NK-92 treated with Interleukin-12 subunit alpha and Interleukin-12 subunit beta, amount 100 ng/mL, for 24 hours (cell line): ENCODE data around the gene AADACL2.
"Not testable (repeated sequence)": the region's sequence is repeated elsewhere in the genome, so short reads cannot be mapped to it uniquely, and the experiment has no call there.

Experiments used
- DNase-seq: peaks from one replicate; lab custom pipeline; 2025; lab: John Stamatoyannopoulos, UW

The AADACL2 gene, protein sequence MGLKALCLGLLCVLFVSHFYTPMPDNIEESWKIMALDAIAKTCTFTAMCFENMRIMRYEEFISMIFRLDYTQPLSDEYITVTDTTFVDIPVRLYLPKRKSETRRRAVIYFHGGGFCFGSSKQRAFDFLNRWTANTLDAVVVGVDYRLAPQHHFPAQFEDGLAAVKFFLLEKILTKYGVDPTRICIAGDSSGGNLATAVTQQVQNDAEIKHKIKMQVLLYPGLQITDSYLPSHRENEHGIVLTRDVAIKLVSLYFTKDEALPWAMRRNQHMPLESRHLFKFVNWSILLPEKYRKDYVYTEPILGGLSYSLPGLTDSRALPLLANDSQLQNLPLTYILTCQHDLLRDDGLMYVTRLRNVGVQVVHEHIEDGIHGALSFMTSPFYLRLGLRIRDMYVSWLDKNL

DNA sequence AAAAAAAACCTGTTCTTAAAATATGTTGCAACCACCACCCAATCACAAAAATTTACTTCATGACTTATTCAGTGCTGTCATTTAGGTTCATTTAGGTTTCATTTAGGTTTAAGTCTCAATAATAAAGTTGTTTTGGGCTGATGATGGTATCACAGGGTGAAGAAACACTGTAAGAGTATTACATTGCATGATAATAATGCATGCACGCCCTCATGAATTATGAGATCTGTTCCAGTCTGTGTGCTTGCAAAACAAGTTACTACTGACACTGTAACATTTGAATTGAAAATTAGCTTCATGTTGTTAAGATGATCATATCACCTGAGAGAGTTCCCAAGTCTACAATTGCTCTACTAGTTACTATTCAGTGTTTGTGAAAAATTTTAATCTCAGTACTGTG, at the start of gene AADACL2:
Gene AADACL2, plus strand, starts transcription at position 315 of the 400 bp plus-strand sequence. CDS start 109 bp downstream, outside the sequence.
- DNase-seq: no peak

DNA sequence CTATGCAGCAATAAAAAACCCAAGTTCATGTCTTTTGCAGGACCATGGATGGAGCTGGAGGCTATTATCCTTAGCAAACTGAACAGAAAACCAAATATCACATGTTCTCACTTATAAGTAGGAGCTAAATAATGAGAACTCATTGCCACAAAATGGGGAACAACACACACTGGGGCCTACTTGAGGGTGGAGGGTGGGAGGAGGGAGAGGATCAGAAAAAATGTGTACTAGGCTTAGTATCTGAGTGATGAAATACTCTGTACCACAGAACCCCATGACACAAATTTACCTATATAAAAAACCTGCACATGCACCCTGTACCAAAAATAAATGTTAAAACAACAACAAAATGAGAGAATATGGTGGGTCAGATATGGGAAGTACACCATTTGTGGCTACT, 49.6 kb upstream of the AADACL2 start:
- DNase-seq: no peak

DNA sequence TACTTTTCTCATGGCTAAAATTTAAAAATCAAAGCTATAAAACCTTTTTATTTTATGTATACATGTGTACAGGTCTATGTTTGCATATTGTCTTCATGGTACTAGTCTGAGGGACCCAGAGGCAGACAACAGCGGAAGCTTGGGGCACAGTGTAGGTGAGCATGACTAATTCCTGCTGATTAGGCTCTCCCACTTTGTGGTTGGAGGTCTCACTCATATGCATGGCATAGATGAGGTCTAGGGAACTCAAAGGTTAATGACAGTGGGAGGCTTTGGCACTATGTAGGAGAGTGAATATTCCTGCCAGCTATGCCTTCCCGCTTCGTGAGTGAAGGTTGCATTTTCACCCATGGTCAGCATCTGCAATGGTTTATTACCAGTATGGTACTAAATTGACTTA, 47.5 kb upstream of the AADACL2 start:
- no peak for DNase-seq

DNA sequence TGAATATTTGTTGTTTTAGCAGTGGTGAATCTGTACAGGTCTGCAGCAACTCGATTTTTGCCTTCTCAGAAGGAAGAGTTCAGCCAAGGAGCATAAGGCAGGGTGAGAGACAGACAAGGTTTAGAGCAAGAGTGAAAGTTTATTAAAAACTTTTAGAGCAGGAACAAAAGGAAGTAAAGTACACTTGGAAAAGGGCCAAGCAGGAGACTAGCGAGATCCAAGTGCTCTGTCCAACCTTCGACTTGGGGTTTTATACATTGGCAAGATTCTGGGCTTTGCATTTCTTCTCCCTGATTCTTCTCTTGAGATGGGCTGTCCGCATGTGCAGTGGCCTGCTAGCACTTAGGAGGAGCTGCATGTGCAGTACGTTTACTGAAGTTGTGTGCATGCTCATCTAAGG, 46.7 kb upstream of the AADACL2 start:
- no peak for DNase-seq

DNA sequence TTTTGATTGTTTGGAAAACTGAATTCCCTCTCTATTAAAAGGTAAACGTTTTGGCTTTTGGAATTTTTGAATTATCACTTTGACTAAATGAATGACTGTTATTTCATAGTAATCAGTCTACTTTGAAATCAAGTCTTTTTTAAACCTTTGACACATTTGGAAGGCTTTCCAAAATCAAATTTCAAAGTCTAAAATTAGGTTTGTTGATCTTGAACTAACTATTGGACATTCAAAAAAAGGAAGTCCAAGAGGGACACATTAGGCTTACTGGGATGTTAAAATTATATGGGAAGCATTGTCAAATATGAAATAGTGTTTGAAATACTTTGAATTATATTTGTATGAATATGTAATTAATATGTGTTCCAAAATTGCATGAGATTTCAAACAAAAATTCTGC, 45.2 kb upstream of the AADACL2 start:
- no peak for DNase-seq

DNA sequence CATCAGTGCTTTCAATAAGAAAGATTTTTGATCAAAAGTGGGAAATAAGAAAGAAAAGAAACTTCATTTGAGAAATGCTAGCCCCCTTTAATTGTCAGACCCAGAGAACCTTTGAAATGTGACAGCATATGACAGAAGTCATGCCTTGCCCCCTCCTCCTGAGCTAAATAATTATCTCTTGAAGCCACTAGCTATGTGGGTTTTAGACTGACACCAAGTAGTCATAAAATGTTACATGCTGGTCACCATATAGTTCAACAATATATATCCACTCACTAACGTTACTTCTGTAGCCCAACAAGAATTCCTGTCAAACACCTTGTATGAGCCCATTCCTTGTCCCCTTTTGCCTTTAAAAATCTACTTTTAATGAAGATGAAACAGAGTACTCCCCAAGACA, 43.1 kb upstream of the AADACL2 start:
- no peak for DNase-seq

DNA sequence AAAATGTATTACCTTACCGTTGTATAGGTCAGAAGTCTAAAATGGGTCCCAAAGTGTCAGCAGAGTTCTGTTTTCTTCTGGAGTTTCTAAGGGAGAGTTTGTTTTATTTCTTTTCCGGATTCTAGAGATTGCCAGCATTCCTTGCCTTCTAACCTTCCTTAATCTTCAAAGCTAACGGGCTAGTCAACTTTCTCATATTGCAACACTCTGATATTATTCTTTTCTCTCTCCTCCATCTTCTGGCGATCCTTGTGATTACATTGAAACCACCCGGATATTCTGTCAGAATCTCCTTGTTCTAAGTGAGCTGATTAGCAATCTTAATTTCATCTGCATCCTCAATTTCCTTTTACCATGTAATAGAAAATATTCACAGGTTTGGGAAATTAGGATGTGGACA, 36.2 kb upstream of the AADACL2 start:
- DNase-seq: no peak

DNA sequence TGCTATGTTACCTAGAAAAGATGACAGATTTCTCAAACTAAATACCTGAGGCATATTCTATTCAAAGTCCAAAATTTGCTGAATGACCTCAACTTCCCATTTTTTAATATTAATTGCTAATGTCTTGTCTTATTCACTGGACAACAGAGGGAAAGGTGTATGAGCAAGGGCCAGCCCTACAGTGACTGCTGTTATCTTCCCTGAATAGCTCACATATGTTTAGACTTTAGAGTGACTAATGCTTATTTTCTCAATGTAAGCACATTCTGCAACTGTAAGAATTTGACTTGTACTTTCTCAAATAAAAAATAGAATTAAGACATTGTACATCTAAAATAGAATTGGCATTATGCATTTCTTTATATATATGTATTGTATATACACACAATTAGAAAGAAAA, 26.5 kb upstream of the AADACL2 start:
- DNase-seq: no peak

DNA sequence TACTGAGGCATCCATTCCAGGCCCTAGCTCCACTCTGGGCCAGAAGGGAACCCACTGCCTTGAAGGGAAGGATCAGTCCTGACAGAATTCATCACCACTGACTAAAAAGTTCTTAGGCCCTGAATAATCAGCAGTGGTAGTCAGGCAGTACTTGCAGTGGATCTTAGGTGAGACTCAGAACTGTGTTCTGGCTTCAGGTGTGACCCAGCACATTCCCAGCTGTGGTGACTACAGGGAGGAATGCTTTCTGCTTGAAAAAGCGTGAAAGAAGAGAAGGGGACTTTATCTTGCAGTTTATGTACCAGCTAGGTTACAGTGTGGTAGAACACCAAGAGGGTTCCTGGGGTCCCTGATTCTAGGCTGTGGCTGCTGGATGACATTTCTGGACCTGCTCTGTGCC, 24.9 kb upstream of the AADACL2 start:
- no peak for DNase-seq

DNA sequence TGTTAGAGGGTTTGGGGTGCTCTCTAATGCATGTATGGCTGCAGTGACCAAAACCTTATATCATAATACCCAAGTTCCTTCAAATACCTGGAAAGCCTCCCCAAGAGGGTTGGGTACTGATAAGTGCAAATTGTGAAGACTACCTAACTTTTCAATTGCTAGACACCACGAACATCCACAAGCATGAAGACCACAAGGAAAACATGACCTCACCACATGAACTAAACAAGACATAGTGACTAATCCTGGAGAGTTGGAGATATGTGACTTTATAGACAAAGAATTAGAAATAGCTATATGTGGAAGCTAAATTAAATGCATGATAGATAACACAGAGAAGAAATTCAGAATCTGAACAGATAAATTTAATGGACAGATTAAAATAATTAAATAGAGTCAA, 23.9 kb upstream of the AADACL2 start:
- DNase-seq: no peak

DNA sequence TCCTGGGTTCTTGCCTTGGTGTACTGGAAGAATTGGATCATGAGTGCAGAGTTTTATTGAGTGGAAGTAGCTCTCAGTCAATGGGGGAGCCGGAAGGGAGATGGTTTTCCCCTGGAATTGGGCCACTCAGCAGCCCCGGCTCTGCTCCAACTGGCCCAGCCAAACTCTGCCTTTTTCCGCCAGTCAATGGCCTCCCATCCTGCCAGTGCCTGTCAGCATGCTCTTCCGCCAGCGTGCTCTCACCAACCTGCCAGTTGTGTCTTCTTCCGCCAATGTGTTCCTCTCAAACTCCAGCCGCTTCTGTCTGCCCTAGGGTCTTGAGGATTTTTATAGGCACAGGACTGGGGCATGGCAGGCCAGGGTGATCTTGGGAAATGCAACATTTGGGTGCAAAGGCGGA, 12.4 kb upstream of the AADACL2 start:
- DNase-seq: no peak

DNA sequence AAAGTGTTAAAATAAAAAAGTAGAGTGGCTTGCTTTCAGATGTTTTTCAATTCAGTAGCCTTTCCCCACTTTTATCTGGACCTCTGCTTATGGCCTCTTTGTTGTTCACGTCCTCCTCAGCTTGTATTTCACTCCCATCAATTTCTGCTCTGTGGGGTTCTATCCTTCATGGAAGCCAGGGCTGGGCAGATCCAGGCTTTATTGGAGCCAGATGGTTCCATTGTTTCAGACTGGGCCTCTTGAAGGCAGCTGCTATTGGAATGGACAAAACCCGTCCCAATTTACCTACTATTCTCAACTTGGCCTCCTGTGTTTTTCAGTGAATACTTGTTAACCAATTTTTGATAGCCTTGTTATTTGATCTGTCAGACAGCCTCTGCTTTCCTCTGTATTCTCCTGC, 10.9 kb upstream of the AADACL2 start:
- no peak for DNase-seq

DNA sequence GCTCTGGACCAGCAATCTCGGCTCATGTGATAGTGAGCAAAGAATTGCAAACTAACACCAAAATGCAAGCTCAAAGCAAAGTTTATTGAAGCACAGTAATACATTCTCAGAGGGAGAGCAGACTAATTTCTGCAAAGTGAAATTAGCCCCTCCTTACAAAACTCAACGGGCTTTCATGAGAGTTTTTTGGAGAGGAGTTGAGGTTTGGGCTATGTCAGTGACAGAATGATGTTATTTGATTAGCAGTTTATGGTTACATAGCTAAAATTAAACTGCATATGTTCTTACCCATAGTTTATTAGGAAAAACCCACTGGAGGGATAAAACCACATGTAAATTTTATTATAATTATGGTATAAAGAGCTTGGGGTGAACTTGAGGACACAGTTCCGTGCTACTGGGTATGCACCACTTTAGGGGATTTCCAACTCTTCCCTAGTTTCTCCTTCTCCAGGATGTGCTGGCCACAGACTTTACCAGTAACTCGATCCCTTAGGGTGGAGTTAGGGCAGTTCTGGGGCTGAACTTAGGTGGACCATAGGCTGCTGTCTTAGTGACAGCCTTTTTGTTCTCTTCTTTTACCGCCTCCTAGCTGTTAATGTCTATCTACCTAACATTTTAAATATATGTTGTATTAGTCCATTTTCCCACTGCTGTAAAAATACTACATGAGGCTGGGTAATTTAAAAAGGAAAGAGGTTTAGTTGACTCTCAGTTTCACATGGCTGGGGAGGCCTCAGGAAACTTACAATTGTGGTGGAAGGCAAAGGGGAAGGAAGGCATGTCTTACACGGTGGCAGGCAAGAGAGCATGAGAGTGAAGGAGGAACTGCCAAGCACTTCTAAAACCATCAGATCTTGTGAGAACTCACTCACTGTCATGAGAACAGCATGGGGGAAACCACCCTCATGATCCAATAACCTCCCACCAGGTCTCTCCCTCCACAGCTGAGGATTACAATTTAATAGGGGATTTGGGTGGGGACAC, 8.9 kb upstream of the AADACL2 start:
- no peak for DNase-seq

DNA sequence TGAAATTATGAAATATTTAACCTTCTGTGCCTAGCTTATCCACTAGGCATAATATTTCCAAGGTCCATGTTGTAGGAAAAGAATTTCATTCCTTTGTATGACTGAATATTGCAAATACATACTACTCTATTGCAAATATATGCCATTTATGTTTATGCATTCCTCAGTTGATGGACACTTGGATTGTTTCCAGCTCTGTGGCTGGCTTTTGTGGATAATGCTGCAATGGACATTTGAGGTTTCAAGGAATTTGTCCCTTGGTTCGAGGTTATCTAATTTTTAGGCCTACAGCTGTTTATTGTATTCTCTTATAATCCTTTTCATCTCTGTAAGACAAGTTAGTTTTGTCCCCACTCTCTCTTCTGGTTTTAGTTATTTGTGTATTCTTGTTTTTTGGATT, 7.7 kb upstream of the AADACL2 start:
- DNase-seq: no peak

DNA sequence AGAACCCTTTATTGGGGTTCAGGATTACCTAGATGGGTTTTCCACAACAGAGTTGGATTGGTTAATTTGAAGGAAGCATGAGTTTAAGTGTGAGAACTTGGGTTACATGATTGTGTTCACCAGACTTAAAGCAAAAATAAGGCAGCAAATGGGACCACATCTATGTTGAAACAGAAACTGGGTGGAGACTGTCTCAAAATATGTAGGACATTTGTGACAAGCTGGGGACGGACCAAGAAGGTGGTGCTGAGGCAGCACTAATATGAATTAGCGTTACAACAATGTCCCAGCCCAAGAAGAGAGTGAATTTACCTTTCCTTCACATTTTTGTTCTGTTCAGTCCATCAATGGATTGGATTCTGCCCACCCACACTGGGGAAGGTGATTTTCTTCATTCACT, 866 bp upstream of the AADACL2 start:
- no peak for DNase-seq

DNA sequence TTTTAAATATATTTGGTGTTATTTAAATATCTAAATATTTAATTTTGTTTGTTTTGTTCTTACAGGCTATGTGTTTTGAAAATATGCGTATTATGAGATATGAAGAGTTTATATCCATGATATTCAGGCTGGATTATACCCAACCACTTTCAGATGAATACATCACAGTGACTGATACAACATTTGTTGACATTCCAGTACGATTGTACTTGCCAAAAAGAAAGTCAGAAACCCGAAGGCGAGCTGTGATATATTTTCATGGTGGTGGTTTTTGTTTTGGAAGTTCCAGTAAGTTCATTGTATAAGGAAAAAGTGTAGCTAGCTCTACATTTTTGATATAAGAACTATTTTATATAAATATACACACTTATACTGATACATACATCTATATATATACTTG, 6.9 kb downstream of the AADACL2 start:
- no peak for DNase-seq

DNA sequence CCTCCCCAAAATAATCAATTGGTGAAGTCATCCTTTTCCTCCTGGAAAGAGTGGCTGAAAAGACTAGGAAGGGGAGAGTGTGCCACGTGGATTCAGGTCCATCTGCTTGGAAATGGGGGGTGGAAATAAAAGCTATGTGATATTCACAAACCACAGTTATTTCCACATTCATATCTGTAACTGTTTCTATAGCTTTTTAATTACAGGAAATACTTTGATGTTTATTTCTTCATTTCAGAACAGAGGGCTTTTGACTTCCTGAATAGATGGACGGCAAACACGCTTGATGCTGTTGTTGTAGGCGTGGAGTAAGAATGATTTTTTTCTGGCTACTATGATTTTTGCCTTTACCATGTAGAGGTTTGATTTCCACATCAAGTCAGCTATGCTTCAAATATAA, 10.1 kb downstream of the AADACL2 start:
- no peak for DNase-seq

DNA sequence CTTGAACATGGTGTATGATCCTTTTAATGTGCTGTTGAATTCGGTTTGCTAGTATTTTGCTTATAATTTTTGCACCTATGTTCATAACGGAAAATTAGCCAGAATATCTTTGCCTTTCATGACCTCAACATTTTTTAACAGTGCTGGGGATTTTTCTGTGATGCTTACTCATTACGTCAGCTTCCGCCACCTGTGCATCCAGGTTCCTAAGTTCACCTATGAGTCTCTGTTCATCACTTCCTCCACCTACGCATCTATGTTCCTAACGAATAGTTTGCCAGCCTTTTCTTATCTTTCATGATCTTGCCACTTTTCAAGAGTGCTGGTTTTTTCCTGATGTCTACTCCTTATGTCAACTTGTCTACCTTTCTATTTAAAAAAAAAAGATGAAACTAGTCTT, 16.5 kb downstream of the AADACL2 start:
- no peak for DNase-seq

DNA sequence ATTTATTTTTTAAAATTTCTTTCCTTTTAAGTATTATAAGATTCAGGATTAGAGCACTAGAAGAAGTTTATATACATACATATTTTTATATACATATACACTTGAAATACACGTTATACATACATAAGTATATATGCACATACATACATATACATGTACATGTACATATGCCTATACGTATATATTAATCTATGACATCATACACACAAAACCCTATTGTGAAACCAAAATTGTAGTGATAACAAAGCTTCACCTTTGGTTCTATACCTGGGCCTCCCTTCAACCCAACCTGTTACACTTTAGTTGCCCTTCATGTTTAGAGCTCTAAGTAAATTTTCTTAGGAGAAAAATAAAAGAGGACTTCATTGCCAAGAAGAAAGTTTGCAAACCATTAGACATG, 17.0 kb downstream of the AADACL2 start:
- no peak for DNase-seq

DNA sequence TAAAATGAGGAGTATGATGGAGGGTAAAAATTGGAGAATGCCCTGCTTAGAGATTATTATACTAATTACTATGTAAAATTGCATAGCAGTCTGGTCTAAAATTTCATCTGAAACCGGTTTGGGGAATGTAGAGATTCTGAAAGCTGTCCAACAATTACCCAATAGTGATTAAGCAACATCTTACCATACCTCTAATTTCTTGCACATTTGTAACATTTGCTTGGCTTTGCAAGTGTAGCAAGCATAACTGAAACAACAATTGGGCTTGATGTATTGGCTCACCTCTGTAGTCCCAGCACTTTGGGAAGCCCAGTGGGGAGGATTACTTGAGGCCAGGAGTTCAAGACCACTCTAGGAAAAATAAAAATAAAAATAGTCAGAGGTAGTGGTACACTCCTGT, 17.4 kb downstream of the AADACL2 start:
- no peak for DNase-seq

DNA sequence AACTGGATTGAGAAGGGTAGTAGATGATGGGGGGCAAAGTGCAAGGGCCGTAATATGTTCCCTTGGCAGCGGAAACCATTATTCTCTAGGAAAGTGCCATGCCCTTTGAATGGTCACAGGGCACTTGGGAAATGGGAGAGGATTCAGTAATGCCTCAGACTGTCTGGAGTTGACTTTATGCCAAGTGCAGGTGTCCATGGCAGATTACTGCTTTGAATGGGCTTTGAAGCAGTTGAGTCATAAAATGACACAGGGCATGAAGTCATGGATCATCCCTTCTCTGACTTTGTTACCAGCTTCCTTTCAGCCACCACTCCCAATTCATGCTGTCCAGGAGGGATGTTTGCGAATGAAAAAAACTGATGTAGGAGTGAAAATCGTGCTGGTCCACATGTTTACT, 20.1 kb downstream of the AADACL2 start:
- DNase-seq: no peak

DNA sequence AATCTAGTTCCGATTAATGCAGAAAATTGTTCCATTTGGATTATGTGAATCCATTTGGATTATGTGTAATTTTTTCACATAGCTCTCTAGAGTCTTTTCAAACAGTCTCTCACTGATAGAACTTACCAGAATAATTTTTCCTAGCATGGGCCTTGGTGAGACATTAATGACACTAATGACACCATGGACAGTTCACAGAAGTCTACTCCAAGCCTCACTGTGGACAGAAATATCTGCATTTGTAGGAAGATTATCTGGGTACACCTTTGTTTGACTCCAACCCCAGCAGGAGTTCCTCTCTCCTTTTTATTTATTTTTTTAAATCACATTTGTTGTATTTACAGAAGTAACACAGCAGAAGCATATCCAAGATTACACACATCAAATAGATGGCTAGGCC, 27.9 kb downstream of the AADACL2 start:
- no peak for DNase-seq

DNA sequence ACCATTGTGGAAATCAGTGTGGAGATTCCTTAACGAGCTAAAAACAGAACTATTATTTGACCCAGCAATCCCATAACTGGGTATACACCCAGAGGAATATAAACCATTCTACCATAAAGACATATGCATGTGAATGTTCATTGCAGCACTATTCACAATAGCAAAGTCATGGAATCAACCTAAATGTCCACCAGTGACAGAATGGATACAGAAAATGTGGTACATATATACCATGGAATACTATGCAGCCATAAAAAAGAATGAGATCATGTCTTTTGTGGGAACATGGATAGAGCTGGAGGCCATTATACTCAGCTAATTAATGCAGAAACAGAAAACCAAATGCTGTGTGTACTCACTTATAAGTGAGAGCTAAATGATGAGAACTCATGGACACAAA, 31.0 kb downstream of the AADACL2 start:
- not testable (repeated sequence) for DNase-seq
